DMS153 treated with DMSO at 0.1 percent for 48 hours (cell line): ENCODE results near the gene STK32C.
"Not testable (repeated sequence)": the region's sequence is repeated elsewhere in the genome, so short reads cannot be mapped to it uniquely, and the experiment has no call there.

Source experiments
- DNase-seq: peaks from one replicate; lab custom pipeline; 2025; ENCODE audit not compliant: unreplicated experiment; lab: John Stamatoyannopoulos, UW

The STK32C gene

GRCh38 chr10:132319853-132320653 is 12.3 kb upstream of the STK32C start:
- no peak for DNase-seq

- not testable (repeated sequence) for DNase-seq
Measured at GRCh38 chr10:132317477-132317876, 9.7 kb upstream of the STK32C start.

- DNase-seq, result no peak
Measured at GRCh38 chr10:132316133-132316532, 8.4 kb upstream of the STK32C start.

GRCh38 chr10:132314881-132315280 is 7.1 kb upstream of the STK32C start:
- DNase-seq, result not testable (repeated sequence)

GRCh38 chr10:132314336-132314735 is 6.6 kb upstream of the STK32C start:
- no peak for DNase-seq

GRCh38 chr10:132313865-132314264 is 6.1 kb upstream of the STK32C start:
- no peak for DNase-seq

- no peak for DNase-seq
Measured at GRCh38 chr10:132313305-132313704, 5.6 kb upstream of the STK32C start.

- peak; percentile 70 for DNase-seq
Measured at GRCh38 chr10:132311338-132311939, 3.7 kb upstream of the STK32C start.

- peak; percentile 56 for DNase-seq
Measured at GRCh38 chr10:132310701-132311337, 3.1 kb upstream of the STK32C start.

GRCh38 chr10:132309879-132310591 is 2.3 kb upstream of the STK32C start:
- no peak for DNase-seq

- DNase-seq, result no peak
Measured at GRCh38 chr10:132309471-132309865, 1.7 kb upstream of the STK32C start.

GRCh38 chr10:132308587-132309470 is 1.1 kb upstream of the STK32C start:
- no peak for DNase-seq

GRCh38 chr10:132306864-132307751 is 642 bp downstream of the STK32C start:
- DNase-seq, result peak; percentile 58

GRCh38 chr10:132306343-132306685 is 1.4 kb downstream of the STK32C start:
- DNase-seq, result no peak

GRCh38 chr10:132305654-132306342 is 2.0 kb downstream of the STK32C start:
- no peak for DNase-seq

GRCh38 chr10:132304756-132305509 is 2.8 kb downstream of the STK32C start:
- no peak for DNase-seq

GRCh38 chr10:132303361-132304115 is 4.2 kb downstream of the STK32C start:
- DNase-seq, result no peak
